Esophagus muscularis mucosa (tissue), 4 donors: Measurements from ENCODE around the gene CH25H.

Experiments
- CTCF ChIP-seq, 3 experiments: fragments of 200-600 bp in 2 of 3; fragments of 450-650 bp in 1 of 3; sonication (generic) in 2 of 3; IDR thresholded peaks; one replicate each; pipeline ENCODE4 v1.5.1; 2017 to 2019; ENCODE audit warnings: antibody characterized with exemption in 3 of 3, mild to moderate bottlenecking in 2 of 3, moderate library complexity in 1 of 3
- EP300 ChIP-seq: sonication (generic); formaldehyde crosslinking; IDR thresholded peaks from one replicate; pipeline ENCODE4 v1.6.1; 2017; ENCODE audit warnings: antibody characterized with exemption
- POLR2A ChIP-seq: fragments of 450-650 bp; IDR thresholded peaks from one replicate; pipeline ENCODE4 v1.6.1; 2017; ENCODE audit warnings: antibody characterized with exemption, moderate library complexity, mild to moderate bottlenecking, low read depth
- POLR2AphosphoS5 ChIP-seq, 2 donors: sonication (generic); formaldehyde crosslinking; IDR thresholded peaks; one replicate each; pipeline ENCODE4 v1.6.1; 2017; ENCODE audit warnings: antibody characterized with exemption in 2 of 2

- TF ChIP-seq CTCF (IDR thresholded peaks at IDR 0.05) (no peak), POLR2AphosphoS5 (IDR thresholded peaks at IDR 0.05) (no peak), EP300 (no peak), POLR2A (no peak)
Measured at GRCh38 chr10:89185658-89186057, 21.5 kb downstream of the CH25H start.
